ENCODE data around the gene THSD1. TPM values are rescaled to one million over a fixed set of nuclear protein-coding genes. Genes with fewer than 3 reads are reported as not detected.

Gene THSD1
- total and polyA plus RNA-seq, 2 donors from 2014 or later: 2.2 to 6.4 TPM

GRCh38 chr13:52393572-52394357 is 12.2 kb downstream of the THSD1 start:
- FAIRE-seq (no peak), DNase-seq (no peak)
- Histone ChIP-seq H3K4me3 (ENCODE audit: low read length in 3 of 3) (no peak overlapping the region), H3K4me1 (ENCODE audit: control insufficient read depth in 2 of 3, insufficient read depth in 2 of 3, low read depth in 1 of 3, low read length in 3 of 3) (no peaks in the 10 kb centered on the region), H3K27me3 (ENCODE audit: control insufficient read depth, insufficient read depth, low read length) (no peaks in the 10 kb centered on the region), H3K9ac (ENCODE audit: low read length in 3 of 3) (no peak overlapping the region), H3K27ac (ENCODE audit: low read depth in 2 of 2, low read length in 2 of 2) (peak overlapping the region in 1 of 2 donors; percentile 43), H3K9me3 (ENCODE audit: control insufficient read depth in 2 of 3, insufficient read depth in 1 of 3, low read length in 3 of 3) (no peaks in the 10 kb centered on the region), H3K36me3 (ENCODE audit: control insufficient read depth in 2 of 3, insufficient read depth in 3 of 3, low read length in 3 of 3) (no peaks in the 10 kb centered on the region)
- intact Hi-C loops (cut with DNase I): no loop called here
- TF ChIP-seq CTCF (IDR thresholded peaks at IDR 0.05; ENCODE audit: borderline replicate concordance, extremely low read depth, insufficient read depth): no peak

DNA sequence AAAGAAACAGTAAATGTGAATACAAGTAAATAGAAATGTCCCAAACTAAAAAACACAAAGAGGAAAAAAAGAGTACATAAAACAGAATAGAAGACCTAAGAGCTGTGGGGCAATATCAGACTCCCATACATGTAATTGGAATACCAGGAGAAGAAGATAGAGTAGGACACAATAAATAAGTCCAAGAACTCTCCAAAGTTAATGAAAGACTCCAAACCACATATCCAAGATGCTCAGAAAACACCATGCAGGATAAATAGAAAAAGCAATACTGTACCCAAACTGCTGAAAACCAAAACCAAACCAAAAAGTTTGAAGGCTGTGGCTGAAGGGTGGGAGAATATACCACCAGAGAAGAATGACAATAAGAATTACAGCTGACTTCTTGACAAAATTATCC is 18.3 kb downstream of the THSD1 start:
- DNase-seq (no peak), FAIRE-seq (no peak)
- Histone ChIP-seq H3K27ac (ENCODE audit: low read depth in 2 of 2, low read length in 2 of 2) (no peak overlapping the region), H3K36me3 (ENCODE audit: control insufficient read depth in 2 of 3, insufficient read depth in 3 of 3, low read length in 3 of 3) (no peaks in the 10 kb centered on the region), H3K4me1 (ENCODE audit: control insufficient read depth in 2 of 3, insufficient read depth in 2 of 3, low read depth in 1 of 3, low read length in 3 of 3) (no peaks in the 10 kb centered on the region), H3K9me3 (ENCODE audit: control insufficient read depth in 2 of 3, insufficient read depth in 1 of 3, low read length in 3 of 3) (no peaks in the 10 kb centered on the region), H3K9ac (ENCODE audit: low read length in 3 of 3) (no peak overlapping the region), H3K27me3 (ENCODE audit: control insufficient read depth, insufficient read depth, low read length) (no peaks in the 10 kb centered on the region), H3K4me3 (ENCODE audit: low read length in 3 of 3) (no peak overlapping the region)
- TF ChIP-seq CTCF (IDR thresholded peaks at IDR 0.05; ENCODE audit: borderline replicate concordance, extremely low read depth, insufficient read depth): no peak
- intact Hi-C loops (cut with DNase I): no loop called here

DNA sequence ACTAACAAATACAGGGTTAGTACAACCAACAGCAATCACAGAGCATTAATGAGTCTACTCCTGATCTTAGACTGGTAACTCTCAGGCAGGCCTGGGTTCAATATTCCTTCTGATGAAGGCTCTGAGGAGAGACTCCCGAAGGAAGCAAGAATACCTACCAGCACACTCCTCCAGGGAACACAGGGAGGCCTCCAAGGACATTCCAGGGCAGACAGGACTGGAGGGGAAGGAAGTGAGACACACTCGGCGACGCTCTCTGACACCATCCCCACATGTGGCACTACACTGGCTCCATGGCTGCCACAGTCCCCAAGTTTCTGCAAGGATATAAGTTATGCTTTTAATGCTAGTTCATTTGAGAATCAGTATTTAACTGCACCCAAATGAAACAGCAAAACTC is 20.1 kb downstream of the THSD1 start:
- intact Hi-C loops (cut with DNase I): no loop called here
- H3K4me3 ChIP-seq (ENCODE audit: low read length in 3 of 3): no peak overlapping the region
- no peaks in the 10 kb centered on the region for H3K27me3 ChIP-seq (ENCODE audit: control insufficient read depth, insufficient read depth, low read length)
- DNase-seq: no peak
- H3K27ac ChIP-seq (ENCODE audit: low read depth in 2 of 2, low read length in 2 of 2): no peak overlapping the region
- TF ChIP-seq CTCF (IDR thresholded peaks at IDR 0.05; ENCODE audit: borderline replicate concordance, extremely low read depth, insufficient read depth): no peak
- H3K4me1 ChIP-seq (ENCODE audit: control insufficient read depth in 2 of 3, insufficient read depth in 2 of 3, low read depth in 1 of 3, low read length in 3 of 3): no peaks in the 10 kb centered on the region
- H3K9me3 ChIP-seq (ENCODE audit: control insufficient read depth in 2 of 3, insufficient read depth in 1 of 3, low read length in 3 of 3): no peaks in the 10 kb centered on the region
- no peaks in the 10 kb centered on the region for H3K36me3 ChIP-seq (ENCODE audit: control insufficient read depth in 2 of 3, insufficient read depth in 3 of 3, low read length in 3 of 3)
- FAIRE-seq: no peak
- no peak overlapping the region for H3K9ac ChIP-seq (ENCODE audit: low read length in 3 of 3)

All from kidney (tissue), 14 donors.